NCI-H146 treated with DMSO at 0.1 percent for 48 hours (cell line): ENCODE measurements around the gene CIZ1.

ENCODE experiments used
- DNase-seq: peaks from one replicate; lab custom pipeline; 2025; ENCODE audit not compliant: unreplicated experiment; lab: John Stamatoyannopoulos, UW

The CIZ1 gene

DNA sequence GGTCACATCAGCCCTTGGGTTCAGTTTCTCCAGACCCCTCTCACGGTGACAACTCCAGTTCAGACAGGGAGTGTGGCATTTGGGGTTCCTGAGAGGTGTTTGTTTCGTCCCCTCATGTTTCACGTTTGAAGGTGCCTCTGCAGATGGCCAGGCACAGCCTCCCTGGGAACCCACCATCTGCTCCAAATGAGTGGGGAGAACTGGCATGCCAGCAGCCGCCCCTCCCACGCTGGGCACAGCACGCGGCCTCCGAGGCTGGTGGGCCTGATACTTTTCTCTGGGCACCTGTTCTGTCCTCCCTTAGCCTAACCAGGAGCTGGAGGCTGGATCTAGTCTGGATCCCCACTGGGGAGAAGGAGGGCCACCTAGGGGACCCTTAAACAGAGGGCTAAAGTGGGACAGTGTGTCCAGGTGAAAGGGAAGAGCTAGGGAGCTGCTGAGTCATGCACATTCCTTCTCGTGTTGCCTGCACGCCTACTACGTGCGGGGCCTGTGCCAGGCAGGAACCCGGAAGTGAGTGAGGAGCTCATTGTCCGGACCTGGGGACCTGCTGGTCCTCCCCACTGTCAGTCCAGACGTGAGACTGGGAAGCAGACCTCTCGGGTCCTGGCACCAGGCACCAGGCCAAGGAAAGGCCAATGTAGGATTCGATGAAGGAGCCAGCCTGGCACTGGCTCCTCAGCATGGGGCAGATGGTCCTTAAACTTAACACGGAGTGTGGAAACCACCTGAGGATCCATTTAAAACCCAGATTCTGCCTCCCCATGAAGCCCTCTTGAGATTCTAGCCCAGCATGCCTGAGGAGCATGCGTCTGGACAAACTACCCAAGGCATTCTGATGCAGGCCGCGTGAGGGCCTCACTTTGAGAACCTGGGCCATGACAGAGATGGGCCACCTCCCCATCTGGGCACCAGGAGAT, 23.5 kb upstream of the CIZ1 start:
- no peak for DNase-seq

DNA sequence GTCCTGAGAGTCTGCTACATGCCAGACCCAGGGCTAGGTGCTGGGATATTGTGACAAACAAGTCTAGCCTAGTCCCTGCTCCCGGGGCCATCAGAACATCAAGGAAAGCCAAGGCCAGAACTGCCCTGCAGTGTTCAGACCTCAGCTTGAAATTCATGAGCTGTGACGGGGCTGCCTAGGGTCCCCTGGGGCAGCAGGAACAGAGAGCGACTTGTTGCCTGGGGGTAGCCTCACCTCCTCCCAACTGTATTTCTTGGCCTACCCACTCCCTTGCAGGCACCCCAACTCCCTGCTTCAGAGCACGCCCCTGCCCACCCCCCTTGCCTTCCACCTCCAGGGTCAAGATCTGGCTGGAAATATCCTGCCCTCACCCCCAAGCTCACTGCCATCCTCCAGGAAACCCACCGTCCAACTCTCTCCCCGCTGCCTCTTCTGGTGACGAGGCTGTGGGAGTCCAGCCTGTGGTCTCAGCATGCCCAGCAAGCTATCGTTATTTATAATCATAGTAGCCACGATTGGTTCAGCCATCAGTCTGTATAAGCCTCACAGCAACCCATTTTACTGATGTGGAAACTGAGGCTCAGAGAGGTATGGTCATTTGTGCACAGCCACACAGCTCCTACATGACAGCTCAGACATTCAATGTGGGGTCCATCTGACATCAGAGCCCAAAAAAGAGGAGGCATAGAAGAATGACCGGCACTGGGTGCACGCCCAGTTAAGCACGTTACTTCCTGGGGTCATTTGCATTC, 22.6 kb upstream of the CIZ1 start:
- no peak for DNase-seq

DNA sequence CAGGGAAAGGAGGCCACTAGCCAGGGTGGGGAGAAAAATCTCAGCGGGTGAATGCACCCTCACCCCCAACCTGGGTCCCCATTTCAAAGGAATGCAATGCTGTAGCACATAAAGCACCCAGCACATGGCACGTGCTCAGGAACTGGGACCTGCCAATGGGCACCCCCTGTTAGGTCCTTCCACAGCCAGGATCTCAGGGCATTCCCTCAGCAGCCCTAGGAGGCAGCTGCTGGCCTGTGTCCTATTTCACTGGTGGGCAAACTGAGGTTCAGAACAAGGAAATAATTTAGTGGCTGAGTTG, 20.6 kb upstream of the CIZ1 start:
- no peak for DNase-seq

DNA sequence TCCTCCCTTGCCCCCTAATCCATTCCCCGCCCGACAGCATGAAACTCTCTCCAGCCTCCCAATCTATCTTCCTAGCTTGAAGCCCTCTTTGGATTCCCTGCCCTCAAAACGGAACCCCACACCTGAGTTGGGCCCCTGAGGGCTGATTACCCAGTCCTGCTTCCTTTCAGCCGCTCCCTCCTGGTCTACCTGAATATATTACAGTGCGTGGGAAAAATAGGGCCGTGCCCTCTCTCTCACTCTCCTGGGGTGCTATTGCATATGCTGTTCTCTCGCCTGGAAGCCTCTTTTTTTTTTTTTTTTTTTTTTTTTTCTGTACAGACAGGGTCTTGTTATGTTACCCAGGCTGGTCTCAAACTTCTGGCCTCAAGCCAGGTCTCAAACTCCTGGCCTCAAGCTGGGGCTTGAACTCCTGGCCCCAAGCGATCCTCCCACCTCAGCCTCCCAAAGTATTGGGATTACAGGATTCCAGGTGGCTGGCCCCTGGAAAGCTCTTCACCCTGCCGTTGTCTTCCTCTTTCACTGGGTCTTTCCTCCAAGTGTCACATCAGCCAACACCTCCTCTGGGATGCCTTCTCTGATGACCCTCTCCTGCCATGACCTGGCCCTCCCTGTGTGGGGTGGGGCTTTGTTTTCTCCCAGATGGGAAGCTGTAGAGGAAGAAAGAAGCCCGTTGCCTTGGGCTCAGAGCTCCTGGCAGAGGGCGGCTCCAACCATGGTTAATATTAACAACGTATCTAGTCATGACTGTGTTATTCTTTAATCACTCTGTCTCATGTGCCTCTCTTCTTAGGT, 20.0 kb upstream of the CIZ1 start:
- no peak for DNase-seq

DNA sequence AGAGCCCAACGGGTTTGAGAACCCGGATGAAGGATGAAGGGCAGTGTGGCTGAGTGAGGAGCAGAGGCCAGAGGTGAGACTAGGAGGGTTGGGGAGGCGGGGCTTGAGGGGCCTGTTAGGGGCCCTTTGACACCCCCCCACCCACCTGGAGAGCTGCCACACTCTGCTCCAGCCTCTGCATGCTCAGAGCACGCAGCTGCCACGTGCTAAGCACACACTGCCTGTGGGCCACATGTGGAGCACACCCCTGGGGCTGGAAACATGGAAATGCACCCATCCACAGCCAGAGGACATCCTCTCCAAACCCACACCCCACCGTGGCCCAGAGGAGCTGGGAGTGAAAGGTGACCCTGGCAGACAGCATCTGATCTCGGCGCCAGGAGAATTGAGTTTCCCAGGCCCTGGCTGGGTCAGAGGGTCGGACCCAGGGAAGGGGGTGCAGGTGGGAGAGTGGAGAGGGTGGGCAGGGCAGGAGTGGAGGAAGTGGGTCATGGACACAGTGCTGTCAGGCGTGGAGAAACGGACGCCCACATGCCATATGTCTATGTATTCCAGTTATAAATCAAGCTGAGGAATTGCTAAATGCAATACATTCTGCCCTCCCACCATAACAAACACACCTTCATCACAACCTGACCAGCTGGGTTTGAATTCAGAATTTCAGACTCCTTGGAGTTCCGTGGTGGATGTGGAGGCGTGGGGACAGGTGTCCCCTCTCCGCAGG, 17.7 kb upstream of the CIZ1 start:
- no peak for DNase-seq

DNA sequence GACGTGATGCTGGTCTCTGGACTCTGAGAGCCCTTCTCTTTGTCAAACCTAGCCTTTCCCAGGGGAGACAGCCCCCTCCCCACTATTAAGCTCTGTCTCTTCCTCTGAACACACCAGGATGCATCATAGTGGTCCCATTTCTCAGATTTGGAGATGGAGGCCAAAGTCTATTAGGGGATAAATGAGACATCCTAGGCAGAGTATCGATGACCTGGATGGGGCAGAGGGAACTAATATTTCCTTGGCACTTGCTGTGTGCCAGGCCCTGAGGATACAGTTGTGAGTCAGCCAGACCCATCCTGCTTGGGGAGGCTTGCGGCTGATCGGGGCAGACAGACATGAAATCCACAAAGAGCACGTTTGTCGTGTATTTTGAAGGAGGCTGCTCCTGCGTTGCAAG, 17.0 kb upstream of the CIZ1 start:
- DNase-seq, result no peak

DNA sequence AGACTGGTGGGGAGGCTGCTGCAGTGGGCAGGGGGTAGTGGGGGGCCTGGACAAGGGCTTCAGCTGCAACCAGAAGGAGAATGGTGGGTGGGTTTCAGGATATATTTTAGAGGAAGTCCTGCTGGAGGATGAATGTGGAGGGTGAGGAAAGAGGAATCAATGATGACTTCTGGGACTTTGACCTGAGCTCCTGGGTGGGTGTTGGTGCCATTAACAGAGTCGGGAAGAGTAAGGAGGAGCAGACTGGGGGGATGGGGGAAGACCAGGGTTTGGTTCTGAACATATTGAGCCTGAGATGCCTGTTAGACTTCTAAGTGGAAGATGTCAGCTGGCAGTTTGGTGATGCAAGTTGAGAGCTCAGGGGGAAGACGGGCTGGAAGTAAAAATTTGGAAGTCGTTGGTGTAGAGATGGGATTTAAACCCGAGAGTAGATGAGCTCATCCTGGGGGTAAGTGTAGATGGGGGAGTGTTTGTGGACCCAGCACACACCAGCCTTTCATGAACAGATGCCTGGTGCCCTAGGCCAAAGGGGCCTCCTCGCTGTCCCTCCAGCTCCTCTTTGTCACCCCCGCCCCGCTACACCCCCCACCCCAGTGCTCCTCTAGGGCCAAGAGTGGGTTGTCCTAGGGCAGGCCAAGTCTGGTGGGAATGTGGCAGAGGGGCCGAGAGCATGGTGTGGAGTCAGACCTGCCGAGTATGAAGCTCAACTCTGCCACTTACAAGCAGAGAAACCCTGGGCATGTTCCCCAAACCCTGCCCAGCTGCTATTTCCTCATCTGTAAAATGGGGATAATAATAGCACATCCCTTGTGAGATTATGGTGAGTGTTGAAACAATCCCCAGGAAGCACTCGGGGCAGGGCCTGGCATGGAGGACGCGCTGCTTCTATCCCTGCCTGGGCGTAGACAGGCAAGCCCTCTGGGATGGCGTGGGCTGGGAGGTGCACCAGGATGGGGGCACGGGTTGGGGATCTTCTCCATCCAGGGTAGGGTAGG, 15.8 kb upstream of the CIZ1 start:
- DNase-seq, result no peak

DNA sequence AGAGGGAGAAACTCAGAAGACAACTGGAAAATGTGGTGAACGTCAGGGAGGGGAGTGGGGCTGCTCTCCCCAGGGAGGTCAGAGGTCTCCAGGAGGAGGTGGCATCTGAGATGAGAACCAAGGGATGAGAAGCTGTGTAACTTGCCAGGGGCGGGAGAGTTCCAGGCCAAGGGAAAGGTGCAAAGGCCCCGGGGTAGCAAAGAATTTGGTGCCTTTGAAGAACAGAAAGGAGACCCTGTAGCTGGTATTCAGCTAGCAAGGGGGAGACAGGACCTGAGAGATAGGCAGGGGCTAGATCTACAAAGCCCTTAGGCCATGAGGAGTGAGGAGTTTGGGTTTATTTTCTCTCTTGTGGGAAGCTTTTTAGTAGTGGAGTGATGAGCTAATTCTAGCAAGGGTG, 15.1 kb upstream of the CIZ1 start:
- no peak for DNase-seq

DNA sequence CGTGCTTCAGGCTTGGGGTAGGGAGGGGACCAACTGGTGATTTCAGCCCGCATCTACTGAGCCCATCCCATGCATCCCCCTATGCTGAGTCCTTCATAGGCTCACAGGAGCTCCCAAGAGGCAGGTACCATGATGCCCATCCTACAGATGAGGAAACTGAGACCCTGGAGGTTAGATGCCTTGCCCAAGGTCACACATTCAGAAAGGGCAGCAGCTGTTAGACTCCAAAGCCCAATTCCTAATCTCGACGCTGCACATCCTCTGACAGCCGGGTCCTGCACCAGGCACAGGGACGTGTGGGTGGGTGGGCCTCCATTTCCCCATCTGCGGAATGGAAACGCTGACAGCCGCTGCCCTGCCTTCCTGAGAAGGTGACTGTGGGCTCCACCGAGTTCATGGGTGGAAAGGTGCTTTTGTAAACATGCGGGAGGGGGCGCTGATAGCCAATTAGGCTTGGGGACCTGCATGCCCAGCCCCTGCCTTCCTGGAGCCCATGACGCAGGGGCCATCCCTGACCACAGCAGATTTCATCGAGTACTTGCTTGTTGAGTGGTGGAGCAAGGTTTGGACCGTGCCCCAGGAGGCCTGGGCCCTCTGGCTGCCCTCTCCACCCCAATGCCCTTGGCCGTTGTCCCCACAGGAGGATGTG, 14.0 kb upstream of the CIZ1 start:
- DNase-seq, result no peak

DNA sequence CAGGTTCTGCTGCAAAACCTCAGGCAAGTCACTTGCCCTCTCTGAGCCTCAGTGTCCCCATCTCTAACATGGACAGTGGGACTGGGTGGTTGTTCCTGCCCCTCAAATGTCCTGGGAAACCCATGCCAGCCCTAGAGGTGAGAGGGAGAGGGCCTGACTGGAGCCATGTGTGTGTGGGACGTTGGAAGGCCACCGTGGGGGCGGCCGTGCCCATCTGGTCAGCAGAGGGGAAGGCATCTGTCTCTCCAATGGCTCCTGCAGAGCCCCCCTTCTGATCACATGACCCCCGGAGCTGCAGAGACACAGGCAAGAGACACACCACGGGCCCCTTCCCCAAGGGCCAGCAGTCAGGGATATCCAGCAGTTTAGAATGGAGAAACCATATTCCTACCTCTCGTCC, 13.5 kb upstream of the CIZ1 start:
- no peak for DNase-seq

DNA sequence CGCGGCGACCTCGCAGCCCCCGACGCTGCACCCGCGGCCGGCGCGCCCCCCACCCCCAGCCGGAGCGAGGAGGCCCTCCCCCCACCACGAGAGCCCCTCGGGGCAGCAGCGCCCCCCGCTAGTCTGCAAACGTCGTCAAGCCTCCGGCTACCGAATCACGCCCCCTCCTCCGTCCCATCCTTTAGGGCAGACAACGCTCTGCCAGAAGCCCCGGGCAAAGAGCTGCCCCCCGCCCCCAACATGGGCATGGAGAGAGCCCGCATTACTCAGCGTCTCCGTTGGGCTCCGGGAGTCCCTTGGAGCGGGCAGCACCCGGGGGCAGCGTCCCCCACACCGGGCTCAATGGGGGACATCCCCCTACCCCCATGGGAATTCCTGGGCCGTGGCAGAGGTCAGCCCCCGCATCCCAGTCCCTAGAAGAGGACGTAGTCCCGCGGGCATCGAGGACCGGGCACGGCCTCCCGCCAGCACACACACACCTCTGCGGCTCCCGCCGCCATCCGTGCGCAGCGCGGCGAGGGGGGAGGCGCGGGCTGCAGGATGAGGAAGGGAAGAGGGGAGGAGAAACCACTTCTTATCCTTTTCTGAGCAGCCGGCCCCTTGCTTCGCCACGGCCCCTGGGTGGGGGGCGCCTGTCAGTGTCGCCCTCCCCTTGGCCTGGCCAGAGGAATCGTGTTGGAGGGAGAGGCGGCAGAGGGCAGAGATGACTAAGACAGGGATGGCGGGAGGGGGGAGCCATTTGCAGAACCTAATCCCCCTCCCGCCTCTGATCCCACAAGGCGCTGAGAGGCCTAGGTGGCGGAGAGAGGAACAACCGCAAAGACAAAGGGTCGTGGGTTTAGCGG, 12.6 kb upstream of the CIZ1 start:
- peak; percentile 5 for DNase-seq

DNA sequence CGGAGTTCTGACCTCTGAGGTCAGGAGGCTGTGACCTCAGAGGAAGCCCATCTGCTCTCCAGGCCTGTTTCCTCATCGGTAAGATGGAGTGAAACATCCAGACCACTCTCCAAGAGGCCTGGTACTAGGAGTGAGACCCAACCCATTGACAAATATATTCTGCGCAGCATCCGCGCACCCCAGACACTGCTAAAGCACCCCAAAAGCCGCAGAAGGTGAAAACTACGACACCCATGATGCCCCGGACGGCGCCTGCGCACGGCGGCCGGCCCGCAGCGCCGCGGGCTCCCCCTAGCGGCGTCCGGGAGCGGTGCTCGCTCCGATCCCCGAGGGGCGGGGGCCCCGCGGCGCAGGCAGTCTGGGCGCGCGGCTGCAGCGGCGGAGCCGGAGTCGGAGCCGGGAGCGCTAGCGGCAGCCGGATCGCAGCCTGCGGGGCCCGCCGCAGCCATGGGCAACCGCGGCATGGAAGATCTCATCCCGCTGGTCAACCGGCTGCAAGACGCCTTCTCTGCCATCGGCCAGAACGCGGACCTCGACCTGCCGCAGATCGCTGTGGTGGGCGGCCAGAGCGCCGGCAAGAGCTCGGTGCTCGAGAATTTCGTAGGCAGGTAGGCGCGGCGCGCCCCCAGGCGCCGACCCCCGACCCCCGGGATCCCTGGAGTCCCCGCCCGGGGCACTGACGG, 11.8 kb upstream of the CIZ1 start, which contains the start of gene DNM1:
Gene DNM1 (plus strand): TSS at position 356 of the 683 bp plus-strand sequence. CDS start 92 bp downstream, at position 448.
- DNase-seq, result peak; percentile 10

DNA sequence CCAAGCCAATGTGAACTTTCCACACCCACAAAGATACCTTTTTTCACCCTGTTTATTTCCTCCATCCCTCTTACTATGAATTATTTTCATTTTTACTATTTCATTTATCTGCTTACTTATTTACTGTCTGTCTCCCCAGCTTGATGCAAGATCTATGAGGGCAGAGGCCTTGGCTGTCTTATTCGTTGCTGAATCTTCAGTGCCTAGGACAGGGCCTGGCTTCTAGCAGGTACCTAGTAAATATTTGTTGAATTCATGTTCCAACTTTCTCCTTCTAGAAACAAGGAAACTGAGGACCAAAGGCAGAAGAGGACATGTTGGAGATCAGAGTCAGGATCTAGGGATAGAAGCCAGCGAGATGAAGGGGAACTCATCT, 11.3 kb upstream of the CIZ1 start:
- DNase-seq, result no peak

DNA sequence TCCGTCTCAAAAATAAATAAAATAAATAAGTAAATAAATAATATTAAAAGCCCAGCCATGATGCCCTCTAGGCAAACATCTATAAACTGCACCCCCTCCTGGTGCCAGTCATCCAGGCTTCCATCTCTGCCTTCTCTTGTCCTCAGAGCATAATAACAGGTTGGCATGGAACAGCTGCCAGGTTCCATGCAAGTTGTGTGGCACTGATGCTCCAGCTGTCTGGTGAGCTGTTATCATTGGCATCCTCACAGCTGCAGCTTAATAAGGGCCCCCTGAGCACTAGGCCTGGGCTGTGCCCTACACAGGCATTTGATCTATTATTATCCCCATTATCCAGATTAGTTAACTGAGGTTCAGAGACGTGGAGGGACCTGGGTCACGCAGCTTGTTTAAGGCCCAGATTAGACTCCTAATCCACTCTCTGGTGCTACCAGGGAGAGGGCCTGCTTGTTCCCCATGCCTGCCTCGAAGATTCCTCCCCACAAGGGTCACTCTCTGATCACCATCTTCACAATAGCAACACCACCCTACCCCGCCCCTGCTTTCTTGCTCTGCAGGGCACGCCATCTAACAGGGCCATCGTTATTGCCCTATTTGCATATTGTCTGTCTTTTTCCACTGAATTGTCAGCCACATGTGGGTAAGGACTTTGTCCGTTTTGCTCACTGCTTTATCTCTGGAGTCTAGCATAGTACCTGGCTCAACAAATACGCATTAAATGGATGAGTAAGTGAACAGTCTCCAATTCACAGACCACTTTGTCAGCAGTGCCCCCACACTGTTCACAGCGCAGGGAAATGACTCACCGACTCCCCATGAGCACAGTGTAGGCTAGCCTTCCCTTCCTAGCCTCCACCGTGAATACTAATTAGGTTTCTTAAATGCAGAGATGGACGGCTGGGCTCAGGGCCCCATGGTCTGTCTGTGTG, 10.3 kb upstream of the CIZ1 start:
- no peak for DNase-seq

DNA sequence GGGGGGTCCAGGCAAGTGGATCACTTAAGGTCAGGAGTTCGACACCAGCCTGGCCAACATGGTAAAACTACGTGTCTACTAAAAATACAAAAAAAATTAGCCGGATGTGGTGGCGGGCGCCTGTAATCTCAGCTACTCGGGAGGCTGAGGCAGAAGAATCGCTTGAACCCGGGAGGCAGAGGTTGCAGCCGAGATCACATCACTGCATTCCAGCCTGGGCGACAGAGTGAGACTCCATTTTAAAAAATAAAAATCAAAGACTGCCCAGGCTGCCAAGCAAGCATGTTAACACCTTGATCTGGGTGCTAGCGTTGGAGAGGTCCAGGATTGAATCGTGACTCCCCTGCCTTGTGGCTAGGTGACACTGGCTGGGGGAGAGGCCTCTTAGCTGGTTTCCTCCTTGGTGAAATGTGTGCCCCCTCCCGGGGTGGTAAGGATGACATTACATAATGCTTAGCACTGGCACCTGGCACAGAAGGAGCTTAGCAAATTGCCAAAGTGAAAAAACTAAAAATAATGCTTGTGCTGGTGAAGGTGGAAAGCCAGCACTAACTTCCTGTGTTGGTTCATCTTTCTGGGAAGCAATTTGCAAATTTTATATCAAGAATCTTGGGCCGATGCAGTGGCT, 2.2 kb upstream of the CIZ1 start:
- no peak for DNase-seq
